D721Med (cell line): ENCODE results near the gene NIPAL3.

Experiments used
- DNase-seq: peaks from one replicate; pipeline ENCODE4 v3.0.0; 2011; ENCODE audit warnings: low spot score; ENCODE audit not compliant: insufficient read length
- FAIRE-seq: peaks from 2 replicates; lab custom pipeline; 2011; peaks lifted over from hg19 to GRCh38; lab: Jason Lieb, UNC
- CTCF ChIP-seq: IDR thresholded peaks from 2 replicates; pipeline ENCODE4 v1.5.1; 2012; ENCODE audit warnings: mild to moderate bottlenecking, control low read depth; ENCODE audit not compliant: insufficient read depth; ENCODE audit errors: missing control alignments

The NIPAL3 gene

GRCh38 chr1:24400065-24400464, 15.5 kb upstream of the NIPAL3 start:
- no peak for TF ChIP-seq CTCF
- FAIRE-seq, result no peak
- DNase-seq, result no peak

DNA sequence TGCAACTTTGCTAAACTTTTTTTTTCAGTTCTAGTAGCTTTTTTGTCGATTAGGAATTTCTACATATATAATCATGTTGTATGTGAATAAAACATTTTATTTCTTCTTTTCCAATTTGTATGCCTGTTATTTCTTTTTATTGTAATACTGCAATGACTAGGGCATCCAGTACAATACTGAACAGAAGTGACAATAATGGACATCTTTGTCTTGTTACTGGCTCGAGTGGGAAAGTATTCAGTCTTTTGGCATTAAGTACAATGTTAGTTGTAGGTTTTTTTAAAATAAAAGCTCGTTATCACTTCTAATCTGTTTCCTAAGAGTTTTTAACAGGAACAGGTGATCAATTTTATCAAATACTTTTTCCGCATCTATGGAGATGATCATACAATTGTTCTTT, 11.8 kb upstream of the NIPAL3 start:
- FAIRE-seq (no peak), DNase-seq (no peak)
- no peak for TF ChIP-seq CTCF

DNA sequence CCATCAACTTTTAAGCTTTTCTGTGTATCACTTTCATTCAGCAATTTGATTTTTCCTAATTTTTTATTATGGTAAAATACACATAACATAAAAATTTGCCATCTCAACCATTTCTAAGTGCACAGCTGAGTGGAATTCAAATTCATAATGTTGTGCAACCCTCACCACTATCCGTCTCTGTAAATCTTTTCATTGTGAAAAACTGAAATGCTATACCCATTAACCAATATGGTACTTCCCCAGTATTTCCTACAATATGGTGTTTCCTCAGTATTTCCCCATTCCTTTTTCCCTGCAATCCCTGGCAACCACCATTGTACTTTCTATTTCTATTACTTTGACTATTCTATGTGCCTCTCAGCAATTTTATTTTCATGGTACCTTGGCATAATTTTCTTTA, 8.8 kb upstream of the NIPAL3 start:
- FAIRE-seq (no peak), DNase-seq (no peak)
- TF ChIP-seq CTCF, result no peak

DNA sequence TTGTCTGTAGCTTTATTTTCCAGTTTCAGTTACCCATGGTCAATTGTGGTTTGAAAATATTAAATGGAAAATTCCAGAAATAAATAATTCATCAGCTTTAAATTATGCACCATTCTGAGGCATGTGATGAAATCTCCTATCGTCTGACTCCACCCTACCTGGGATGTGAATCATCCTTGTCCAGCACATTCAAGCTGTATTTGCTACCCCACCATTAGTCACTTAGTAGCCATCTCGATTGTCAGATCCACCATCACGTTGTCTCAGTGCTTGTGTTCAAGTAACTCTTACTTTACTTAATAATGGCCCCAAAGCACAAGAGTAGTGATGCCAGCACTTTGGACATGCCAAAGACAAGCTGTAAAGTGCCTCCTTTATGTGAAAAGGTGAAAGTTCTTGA, 6.1 kb upstream of the NIPAL3 start:
- FAIRE-seq (no peak), DNase-seq (no peak)
- no peak for TF ChIP-seq CTCF

DNA sequence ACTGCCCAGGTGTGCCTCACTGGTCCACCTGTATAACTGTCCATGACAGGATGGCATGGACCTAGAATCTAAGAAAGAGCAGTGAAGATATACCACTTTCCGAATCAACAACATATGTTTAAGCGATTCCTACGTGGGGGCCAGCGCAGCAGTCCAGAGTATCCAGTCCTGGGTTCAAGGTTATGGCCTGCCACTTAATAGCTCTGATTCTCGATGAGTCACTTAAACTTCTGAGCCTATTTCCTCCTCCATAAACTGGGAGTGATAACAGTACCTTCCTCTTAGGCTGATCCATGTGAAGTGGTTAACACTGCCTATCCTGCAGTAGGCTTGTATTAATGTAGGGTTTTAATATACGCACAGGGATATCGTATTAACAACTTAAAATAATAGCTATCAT, 4.9 kb upstream of the NIPAL3 start:
- DNase-seq (no peak), FAIRE-seq (no peak)
- TF ChIP-seq CTCF, result no peak

DNA sequence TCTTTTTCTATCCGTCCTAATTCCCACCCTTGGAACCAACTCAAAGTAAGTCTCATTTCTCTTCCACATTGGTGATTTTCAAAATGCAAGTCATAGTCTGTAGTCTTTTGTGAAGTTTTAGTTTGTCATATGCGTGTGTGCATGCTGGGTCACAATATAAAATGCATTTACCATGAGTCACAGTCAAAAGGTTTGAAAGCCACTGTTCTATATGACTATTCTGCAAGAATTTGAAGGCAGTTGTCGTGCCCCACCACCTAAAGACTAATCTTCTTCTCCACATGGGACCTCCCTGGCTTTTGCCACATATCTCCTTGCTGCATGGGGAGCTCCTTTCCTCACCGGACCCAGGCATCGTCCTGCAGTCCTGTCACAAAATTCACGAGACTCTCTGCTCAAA, 3.6 kb upstream of the NIPAL3 start:
- no peak for FAIRE-seq
- TF ChIP-seq CTCF, result no peak
- DNase-seq, result no peak

- FAIRE-seq (no peak), DNase-seq (no peak)
- no peak for TF ChIP-seq CTCF
Measured at GRCh38 chr1:24412408-24412807, 3.2 kb upstream of the NIPAL3 start.
